OCI-LY7 (cell line): ENCODE measurements around the gene USH2A. TPM values are rescaled to one million over a fixed set of nuclear protein-coding genes. Genes with fewer than 3 reads are reported as not detected.

Source experiments
- BruUV-seq: library from RNA; stranded (reverse); fragments of 400-500 nt; replicated peaks from 2 replicates; lab custom pipeline; 2021; lab: Mats Ljungman, UMichigan
- CTCF ChIA-PET: fragments of 300-600 bp; sonication (Branson Sonifier 250); formaldehyde crosslinking; loops from one replicate; lab custom pipeline; 2022; ENCODE audit warnings: antibody characterized with exemption; ENCODE audit not compliant: unreplicated experiment; lab: Charles Lee
- POLR2A ChIA-PET: fragments of 300-600 bp; sonication (Branson Sonifier 250); formaldehyde crosslinking; loops from one replicate; lab custom pipeline; 2022; ENCODE audit warnings: antibody characterized with exemption; lab: Charles Lee
- DNase-seq: peaks from one replicate; pipeline ENCODE4 v3.0.0-alpha.2; 2015; ENCODE audit warnings: low spot score
- H2AFZ ChIP-seq: fragments of 200-600 bp; sonication (generic), shearing (Covaris generic); 2 replicates; pipeline ENCODE4 v1.6.1; 2014; ENCODE audit warnings: mild to moderate bottlenecking, antibody characterized with exemption, low read length, moderate library complexity
- H3K27ac ChIP-seq: fragments of 200-600 bp; sonication (generic); 2 replicates; pipeline ENCODE4 v1.5.1; 2014; ENCODE audit warnings: mixed run types, low read depth, mild to moderate bottlenecking, moderate library complexity, low read length, inconsistent platforms; ENCODE audit not compliant: poor library complexity, severe bottlenecking
- H3K36me3 ChIP-seq: fragments of 200-600 bp; sonication (generic); 2 replicates; pipeline ENCODE4 v1.6.1; 2014; ENCODE audit warnings: mild to moderate bottlenecking, antibody characterized with exemption, low read length, moderate library complexity, mixed read lengths; ENCODE audit not compliant: insufficient read depth
- H3K4me1 ChIP-seq: fragments of 200-600 bp; sonication (generic); 2 replicates; pipeline ENCODE4 v1.5.1; 2014; ENCODE audit warnings: mild to moderate bottlenecking, low read length; ENCODE audit not compliant: insufficient read depth, poor library complexity, severe bottlenecking
- H3K4me2 ChIP-seq: fragments of 200-600 bp; sonication (generic); 2 replicates; pipeline ENCODE4 v1.6.1; 2014; ENCODE audit warnings: mild to moderate bottlenecking, low read length
- H3K4me3 ChIP-seq: fragments of 200-600 bp; sonication (generic); 2 replicates; pipeline ENCODE4 v1.5.1; 2014; ENCODE audit warnings: mild to moderate bottlenecking, low read depth, low read length; ENCODE audit not compliant: poor library complexity, severe bottlenecking
- H3K79me2 ChIP-seq: fragments of 200-600 bp; sonication (generic); 2 replicates; pipeline ENCODE4 v1.6.1; 2016; ENCODE audit warnings: low read depth, mild to moderate bottlenecking, low read length, moderate library complexity, mixed read lengths; ENCODE audit not compliant: insufficient read depth
- H3K9me2 ChIP-seq: fragments of 200-600 bp; sonication (generic); 2 replicates; pipeline ENCODE4 v1.6.1; 2016; ENCODE audit warnings: mild to moderate bottlenecking, low read length, mixed read lengths; ENCODE audit not compliant: insufficient read depth
- H3K9me3 ChIP-seq: fragments of 200-600 bp; sonication (generic); 2 replicates; pipeline ENCODE4 v1.6.1; 2014; ENCODE audit warnings: mild to moderate bottlenecking, mixed run types, low read length, mixed read lengths
- H4K20me1 ChIP-seq: fragments of 200-600 bp; sonication (generic); 2 replicates; pipeline ENCODE4 v1.6.1; 2014; ENCODE audit warnings: mild to moderate bottlenecking, antibody characterized with exemption, low read length, moderate library complexity, mixed read lengths; ENCODE audit not compliant: insufficient read depth
- CTCF ChIP-seq: fragments of 200-600 bp; sonication (generic); conservative IDR thresholded peaks from 2 replicates; pipeline ENCODE4 v1.5.1; 2014; ENCODE audit warnings: mild to moderate bottlenecking, antibody characterized with exemption, low read length, moderate library complexity, mixed read lengths
- EZH2phosphoT487 ChIP-seq: fragments of 200-600 bp; sonication (generic); IDR thresholded peaks from 2 replicates; pipeline ENCODE4 v1.6.1; 2018; ENCODE audit warnings: low read depth, borderline replicate concordance, mild to moderate bottlenecking, mixed run types, antibody characterized with exemption, low read length, moderate library complexity, mixed read lengths
- intact Hi-C: fragments of 100-400 bp; cut with micrococcal nuclease; formaldehyde crosslinking; loops from one replicate; pipeline ENCODE4 v1.10.0; 2022; ENCODE audit not compliant: unreplicated experiment
- total RNA-seq, 2 experiments: library from RNA; depleted of rRNA in 1 of 2; stranded (reverse); fragments of >200 nt in 1 of 2; shearing (Covaris generic) in 1 of 2; gene quantifications; 2 replicates each; pipeline ENCODE4 v1.2.3, GENCODE V29; 2014 to 2022

Gene USH2A
- total RNA-seq, 2 experiments from 2014 or later = not detected

GRCh38 chr1:215825056-215825455 lies 598.2 kb downstream of the USH2A start:
- H3K9me3 ChIP-seq = no peaks in the 10 kb centered on the region
- TF ChIP-seq EZH2phosphoT487 = no peak
- no peak for TF ChIP-seq CTCF
- no peaks in the 10 kb centered on the region for H3K36me3 ChIP-seq
- no peak overlapping the region for H3K4me3 ChIP-seq
- POLR2A ChIA-PET = no interaction called here
- DNase-seq = no peak
- no peaks in the 10 kb centered on the region for H3K4me1 ChIP-seq
- H4K20me1 ChIP-seq = no peaks in the 10 kb centered on the region
- H3K4me2 ChIP-seq = no peak overlapping the region
- CTCF ChIA-PET = no interaction called here
- no peaks in the 10 kb centered on the region for H3K79me2 ChIP-seq
- H3K27ac ChIP-seq = no peak overlapping the region
- no peak overlapping the region for H2AFZ ChIP-seq
- no peaks in the 10 kb centered on the region for H3K9me2 ChIP-seq
- intact Hi-C loops = no loop called here
- BruUV-seq = no TSS peak

DNA sequence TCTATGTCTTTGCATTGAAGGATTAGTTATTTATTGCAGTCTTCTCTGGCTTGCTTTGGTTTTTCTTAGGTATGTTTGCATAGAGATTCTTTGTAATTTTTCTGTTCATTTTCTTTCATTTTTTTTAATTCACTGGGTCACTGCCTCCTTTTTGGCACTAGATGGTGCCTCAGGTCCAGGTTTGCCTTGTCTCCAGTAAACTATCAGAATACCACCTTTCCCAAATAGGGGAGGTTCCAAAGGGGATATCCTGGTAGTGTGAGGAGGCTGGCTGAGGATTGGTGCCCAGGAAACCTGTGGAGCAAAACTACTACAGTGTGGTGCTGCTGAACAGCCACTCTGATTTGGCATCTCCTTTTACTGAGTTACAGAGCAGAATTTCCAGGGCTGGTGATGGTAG lies 599.0 kb downstream of the USH2A start:
- POLR2A ChIA-PET = no interaction called here
- no TSS peak for BruUV-seq

More for the DNA sequence above, 599.0 kb downstream of the USH2A start:
- CTCF ChIA-PET = no interaction called here
- no peak overlapping the region for H3K4me3 ChIP-seq
- DNase-seq = no peak
- H4K20me1 ChIP-seq = no peaks in the 10 kb centered on the region
- H3K9me3 ChIP-seq = no peaks in the 10 kb centered on the region
- H3K27ac ChIP-seq = no peak overlapping the region
- H3K36me3 ChIP-seq = no peaks in the 10 kb centered on the region
- no peaks in the 10 kb centered on the region for H3K79me2 ChIP-seq
- H3K4me1 ChIP-seq = no peaks in the 10 kb centered on the region
- no peak overlapping the region for H3K4me2 ChIP-seq
- intact Hi-C loops = no loop called here
- no peaks in the 10 kb centered on the region for H3K9me2 ChIP-seq
- TF ChIP-seq CTCF (peak; percentile 22; the same call in 1 of the 2 replicates), EZH2phosphoT487 (no peak)
- no peak overlapping the region for H2AFZ ChIP-seq
